Prostate gland (tissue), 2 donors: Measurements from ENCODE around the gene UPK1A. TPM values are rescaled to one million over a fixed set of nuclear protein-coding genes. Genes with fewer than 3 reads are reported as not detected.

Experiments
- DNase-seq: peaks from one replicate; pipeline ENCODE4 v3.0.0-alpha.2; 2019; ENCODE audit warnings: low spot score
- H3K27ac ChIP-seq, 2 donors: fragments of 200-600 bp; sonication (generic); 2 replicates each; pipeline ENCODE4 v1.5.1; 2017 to 2019
- H3K27me3 ChIP-seq: fragments of 200-600 bp; sonication (generic); replicated peaks from 2 replicates; pipeline ENCODE4 v1.5.1; 2019; ENCODE audit not compliant: insufficient read depth
- H3K36me3 ChIP-seq, 2 donors: fragments of 200-600 bp; sonication (generic); 1 replicate in 1 of 2; 2 replicates in 1 of 2; pipeline versions ENCODE4 v1.5.1 to v1.8.1; 2017 to 2019
- H3K4me1 ChIP-seq: fragments of 200-600 bp; sonication (generic); replicated peaks from 2 replicates; pipeline ENCODE4 v1.5.1; 2019
- H3K4me3 ChIP-seq, 2 donors: fragments of 200-600 bp; sonication (generic); 2 replicates each; pipeline ENCODE4 v1.5.1; 2017 to 2019
- H3K9me3 ChIP-seq: fragments of 200-600 bp; sonication (generic); 2 replicates; pipeline ENCODE4 v1.5.1; 2017
- POLR2A ChIP-seq: fragments of 450-650 bp; IDR thresholded peaks from one replicate; pipeline ENCODE4 v1.6.1; 2016; ENCODE audit warnings: antibody characterized with exemption, mild to moderate bottlenecking
- POLR2AphosphoS5 ChIP-seq: sonication (generic); formaldehyde crosslinking; IDR thresholded peaks from one replicate; pipeline ENCODE4 v1.6.1; 2017; ENCODE audit warnings: antibody characterized with exemption
- WGBS: methylation state at CpG from one replicate; pipeline ENCODE4 v1.1.5; 2018; 5-methylcytosine and 5-hydroxymethylcytosine counted together
- intact Hi-C: fragments of 100-400 bp; cut with DNase I; formaldehyde crosslinking; loops from one replicate; pipeline ENCODE4 v1.14.2; 2022
- total RNA-seq, 2 donors: library from RNA; depleted of rRNA; stranded (reverse); fragments of >200 nt; gene quantifications; one replicate each; pipeline ENCODE4 v1.1.0, GENCODE V29; 2016
- TF ChIP-seq, protein P1 (sequence below), 4 experiments: fragments of 200-600 bp in 2 of 4; fragments of 450-650 bp in 2 of 4; sonication (generic) in 2 of 4; IDR thresholded peaks; 1 replicate in 3 of 4; 2 replicates in 1 of 4; pipeline ENCODE4 v1.5.1; 2016 to 2019; ENCODE audit warnings: antibody characterized with exemption in 4 of 4, mild to moderate bottlenecking in 2 of 4, moderate library complexity in 2 of 4

UPK1A gene
- total RNA-seq, 2 donors from 2014 or later = 3.8 to 5.5 TPM

- WGBS = 81% methylated on average over 6 of the region's 6 CpGs
- H3K9me3 ChIP-seq = no peaks in the 10 kb centered on the region
- no peaks in the 10 kb centered on the region for H3K4me1 ChIP-seq
- no peak for DNase-seq
- H3K36me3 ChIP-seq = no peaks in the 10 kb centered on the region
- intact Hi-C loops = no loop called here
- TF ChIP-seq POLR2AphosphoS5 = no peak
- no peak for TF ChIP-seq POLR2A
- TF ChIP-seq, protein P1, sequence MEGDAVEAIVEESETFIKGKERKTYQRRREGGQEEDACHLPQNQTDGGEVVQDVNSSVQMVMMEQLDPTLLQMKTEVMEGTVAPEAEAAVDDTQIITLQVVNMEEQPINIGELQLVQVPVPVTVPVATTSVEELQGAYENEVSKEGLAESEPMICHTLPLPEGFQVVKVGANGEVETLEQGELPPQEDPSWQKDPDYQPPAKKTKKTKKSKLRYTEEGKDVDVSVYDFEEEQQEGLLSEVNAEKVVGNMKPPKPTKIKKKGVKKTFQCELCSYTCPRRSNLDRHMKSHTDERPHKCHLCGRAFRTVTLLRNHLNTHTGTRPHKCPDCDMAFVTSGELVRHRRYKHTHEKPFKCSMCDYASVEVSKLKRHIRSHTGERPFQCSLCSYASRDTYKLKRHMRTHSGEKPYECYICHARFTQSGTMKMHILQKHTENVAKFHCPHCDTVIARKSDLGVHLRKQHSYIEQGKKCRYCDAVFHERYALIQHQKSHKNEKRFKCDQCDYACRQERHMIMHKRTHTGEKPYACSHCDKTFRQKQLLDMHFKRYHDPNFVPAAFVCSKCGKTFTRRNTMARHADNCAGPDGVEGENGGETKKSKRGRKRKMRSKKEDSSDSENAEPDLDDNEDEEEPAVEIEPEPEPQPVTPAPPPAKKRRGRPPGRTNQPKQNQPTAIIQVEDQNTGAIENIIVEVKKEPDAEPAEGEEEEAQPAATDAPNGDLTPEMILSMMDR (IDR thresholded peaks at IDR 0.05) = no peak
- no peak overlapping the region for H3K4me3 ChIP-seq
- H3K27ac ChIP-seq = no peak overlapping the region
- no peaks in the 10 kb centered on the region for H3K27me3 ChIP-seq
Observed at GRCh38 chr19:35669566-35669965, 3.2 kb downstream of the UPK1A start.

- H3K27ac ChIP-seq = no peak overlapping the region
- H3K9me3 ChIP-seq = no peaks in the 10 kb centered on the region
- H3K36me3 ChIP-seq = no peaks in the 10 kb centered on the region
- no peaks in the 10 kb centered on the region for H3K27me3 ChIP-seq
- H3K4me3 ChIP-seq = no peak overlapping the region
- DNase-seq = no peak
- no peaks in the 10 kb centered on the region for H3K4me1 ChIP-seq
- 58% methylated on average over 4 of the region's 4 CpGs for WGBS
- intact Hi-C loops = no loop called here
- no peak for TF ChIP-seq POLR2A
- TF ChIP-seq, protein P1 (IDR thresholded peaks at IDR 0.05) = no peak
- no peak for TF ChIP-seq POLR2AphosphoS5
Observed at GRCh38 chr19:35669974-35670373, 3.7 kb downstream of the UPK1A start.

DNA sequence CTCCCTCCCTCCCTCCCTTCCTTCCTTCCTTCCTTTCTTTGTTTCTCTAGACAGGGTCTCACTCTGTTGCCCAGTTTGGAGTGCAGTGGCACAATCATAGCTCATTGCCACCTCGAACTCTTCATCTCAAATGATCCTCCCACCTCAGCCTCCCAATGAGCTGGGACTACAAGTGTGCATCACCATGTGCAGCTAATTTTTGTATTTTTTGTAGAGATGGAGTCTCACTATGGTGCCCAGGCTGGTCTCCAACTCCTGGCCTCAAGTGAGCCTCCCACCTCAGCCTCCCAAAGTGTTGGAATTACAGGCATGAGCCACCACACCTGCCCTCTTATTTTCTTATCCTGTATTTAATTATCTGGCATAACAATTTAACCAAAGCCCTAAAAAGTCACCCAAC is 4.4 kb downstream of the UPK1A start:
- no peaks in the 10 kb centered on the region for H3K4me1 ChIP-seq
- whole genome bisulfite sequencing = 87% methylated on average over 1 of the region's 1 CpG
- no peaks in the 10 kb centered on the region for H3K36me3 ChIP-seq
- H3K27ac ChIP-seq = no peak overlapping the region
- no peaks in the 10 kb centered on the region for H3K9me3 ChIP-seq
- DNase-seq = no peak
- TF ChIP-seq POLR2A (no peak), POLR2AphosphoS5 (no peak)
- TF ChIP-seq, protein P1 (IDR thresholded peaks at IDR 0.05) = no peak
- intact Hi-C loops = no loop called here
- H3K27me3 ChIP-seq = no peaks in the 10 kb centered on the region
- H3K4me3 ChIP-seq = no peak overlapping the region

- TF ChIP-seq POLR2A = no peak
- no peak for TF ChIP-seq POLR2AphosphoS5
- TF ChIP-seq, protein P1 (IDR thresholded peaks at IDR 0.05) = no peak
- H3K27me3 ChIP-seq = no peaks in the 10 kb centered on the region
- DNase-seq = no peak
Observed at GRCh38 chr19:35671818-35672217, 5.5 kb downstream of the UPK1A start.

GRCh38 chr19:35673121-35673804 is 6.9 kb downstream of the UPK1A start:
- no peaks in the 10 kb centered on the region for H3K27me3 ChIP-seq
- no peaks in the 10 kb centered on the region for H3K36me3 ChIP-seq
- H3K9me3 ChIP-seq = no peaks in the 10 kb centered on the region
- DNase-seq = no peak
- WGBS = 20% methylated on average over 39 of the region's 39 CpGs
- no peak for TF ChIP-seq POLR2AphosphoS5
- intact Hi-C loops = no loop called here
- no peaks in the 10 kb centered on the region for H3K4me1 ChIP-seq
- no peak overlapping the region for H3K27ac ChIP-seq
- H3K4me3 ChIP-seq = no peak overlapping the region

More at GRCh38 chr19:35671818-35672217, 5.5 kb downstream of the UPK1A start:
- Histone ChIP-seq H3K4me1 (no peaks in the 10 kb centered on the region), H3K27ac (no peak overlapping the region), H3K36me3 (no peaks in the 10 kb centered on the region), H3K4me3 (no peak overlapping the region), H3K9me3 (no peaks in the 10 kb centered on the region)
- 35% methylated on average over 3 of the region's 3 CpGs for WGBS
- intact Hi-C loops = no loop called here
